ENCODE results near the gene SECISBP2.

Gene SECISBP2

GRCh38 chr9:89312222-89312571 is 6.1 kb upstream of the SECISBP2 start:
- DNase-seq: no peak
- Histone ChIP-seq H3K36me3 (peaks cover 40% of the 10 kb centered on the region), H3K27me3 (no peaks in the 10 kb centered on the region), H3K4me1 (no peaks in the 10 kb centered on the region), H3K9me3 (no peaks in the 10 kb centered on the region), H3K4me3 (ENCODE audit: low read depth, low read length) (peak overlapping the region; percentile 74)
- no peak for TF ChIP-seq CTCF (IDR thresholded peaks at IDR 0.05; ENCODE audit: low read depth, low read length)

GRCh38 chr9:89313842-89314241 is 4.5 kb upstream of the SECISBP2 start:
- Histone ChIP-seq H3K9me3 (no peaks in the 10 kb centered on the region), H3K27me3 (no peaks in the 10 kb centered on the region), H3K36me3 (peaks cover 50% of the 10 kb centered on the region), H3K4me3 (ENCODE audit: low read depth, low read length) (peak overlapping the region; percentile 74), H3K4me1 (no peaks in the 10 kb centered on the region)
- TF ChIP-seq CTCF (IDR thresholded peaks at IDR 0.05; ENCODE audit: low read depth, low read length): no peak
- no peak for DNase-seq

- no peak for TF ChIP-seq CTCF (IDR thresholded peaks at IDR 0.05; ENCODE audit: low read depth, low read length)
- no peaks in the 10 kb centered on the region for H3K27me3 ChIP-seq
- no peak for DNase-seq
- H3K9me3 ChIP-seq: no peaks in the 10 kb centered on the region
- H3K36me3 ChIP-seq: peaks cover 50% of the 10 kb centered on the region
- H3K4me1 ChIP-seq: no peaks in the 10 kb centered on the region
- H3K4me3 ChIP-seq (ENCODE audit: low read depth, low read length): peak overlapping the region; percentile 74
Measured at GRCh38 chr9:89314955-89315354, 3.3 kb upstream of the SECISBP2 start.

GRCh38 chr9:89315482-89315881 is 2.8 kb upstream of the SECISBP2 start:
- no peak for DNase-seq
- no peak for TF ChIP-seq CTCF (IDR thresholded peaks at IDR 0.05; ENCODE audit: low read depth, low read length)
- Histone ChIP-seq H3K36me3 (peaks cover 50% of the 10 kb centered on the region), H3K4me3 (ENCODE audit: low read depth, low read length) (no peak overlapping the region), H3K27me3 (no peaks in the 10 kb centered on the region), H3K9me3 (no peaks in the 10 kb centered on the region), H3K4me1 (no peaks in the 10 kb centered on the region)

GRCh38 chr9:89317282-89317681 is 1.0 kb upstream of the SECISBP2 start:
- no peak overlapping the region for H3K4me3 ChIP-seq (ENCODE audit: low read depth, low read length)
- H3K27me3 ChIP-seq: no peaks in the 10 kb centered on the region
- DNase-seq: no peak
- no peaks in the 10 kb centered on the region for H3K9me3 ChIP-seq
- no peak for TF ChIP-seq CTCF (IDR thresholded peaks at IDR 0.05; ENCODE audit: low read depth, low read length)
- H3K36me3 ChIP-seq: peaks cover 42% of the 10 kb centered on the region
- no peaks in the 10 kb centered on the region for H3K4me1 ChIP-seq

GRCh38 chr9:89319015-89319905 is 960 bp downstream of the SECISBP2 start:
- DNase-seq: no peak
- no peak; the same call in 1 of the 2 replicates for TF ChIP-seq CTCF (IDR thresholded peaks at IDR 0.05; ENCODE audit: low read depth, low read length)
- Histone ChIP-seq H3K4me1 (peaks cover 4% of the 10 kb centered on the region; the same call in 1 of the 2 replicates), H3K27me3 (no peaks in the 10 kb centered on the region), H3K9me3 (no peaks in the 10 kb centered on the region), H3K36me3 (peaks cover 37% of the 10 kb centered on the region), H3K4me3 (ENCODE audit: low read depth, low read length) (peak overlapping the region; percentile 81)

Data from BE2C (cell line).